IMR-90 (cell line): ENCODE measurements around the gene ANXA1. TPM values are rescaled to one million over a fixed set of nuclear protein-coding genes. Genes with fewer than 3 reads are reported as not detected.

ENCODE experiments used
- ATAC-seq: fragments of 200-7000 bp; cut with Tn5 transposase; 2 replicates; pipeline ENCODE4 v1.9.1; 2020; ENCODE audit warnings: low read depth, mild to moderate bottlenecking, moderate library complexity
- BruUV-seq: library from RNA; stranded (reverse); fragments of 400-500 nt; replicated peaks from 2 replicates; lab custom pipeline; 2021; lab: Mats Ljungman, UMichigan
- CTCF ChIA-PET: fragments of 300-600 bp; formaldehyde crosslinking; extraction: SDS; loops from one replicate; lab custom pipeline; 2021; ENCODE audit warnings: antibody characterized with exemption; lab: Yijun Ruan, JAX
- POLR2A ChIA-PET: fragments of 300-600 bp; sonication (Branson Sonifier 250); formaldehyde crosslinking; loops from one replicate; lab custom pipeline; 2022; ENCODE audit warnings: antibody characterized with exemption; ENCODE audit not compliant: unreplicated experiment; lab: Charles Lee
- DNase-seq: peaks from one replicate; pipeline ENCODE4 v3.0.0; 2013
- H2AFZ ChIP-seq: replicated peaks from 2 replicates; pipeline ENCODE3; 2013; ENCODE audit warnings: low read length, mild to moderate bottlenecking; ENCODE audit not compliant: poor library complexity
- H2AK5ac ChIP-seq: 2 replicates; pipeline ENCODE4 v1.6.1; 2013; ENCODE audit warnings: low read depth, low read length, inconsistent platforms
- H2AK9ac ChIP-seq: replicated peaks from 2 replicates; pipeline ENCODE3; 2013; ENCODE audit warnings: mild to moderate bottlenecking, low read depth, low read length, moderate library complexity; ENCODE audit not compliant: poor library complexity
- H2BK120ac ChIP-seq: 2 replicates; pipeline ENCODE4 v1.6.1; 2013; ENCODE audit warnings: low read depth, low read length, inconsistent platforms
- H2BK15ac ChIP-seq: 3 replicates; pipeline ENCODE4 v1.6.1; 2013; ENCODE audit warnings: low read depth, low read length, inconsistent platforms
- H2BK20ac ChIP-seq: 2 replicates; pipeline ENCODE4 v1.6.1; 2013; ENCODE audit warnings: low read depth, mild to moderate bottlenecking, inconsistent platforms, low read length, moderate library complexity
- H2BK5ac ChIP-seq: 2 replicates; pipeline ENCODE4 v1.6.1; 2013; ENCODE audit warnings: mild to moderate bottlenecking, low read depth, low read length, inconsistent platforms; ENCODE audit not compliant: poor library complexity, severe bottlenecking
- H3K14ac ChIP-seq: replicated peaks from 2 replicates; pipeline ENCODE4 v1.6.1; 2013; ENCODE audit warnings: low read depth, low read length, inconsistent platforms
- H3K18ac ChIP-seq: 2 replicates; pipeline ENCODE4 v1.6.1; 2013; ENCODE audit warnings: low read depth, low read length, control low read depth
- H3K23ac ChIP-seq: 2 replicates; pipeline ENCODE4 v1.6.1; 2013; ENCODE audit warnings: low read depth, low read length, inconsistent platforms
- H3K27ac ChIP-seq: 2 replicates; pipeline ENCODE4 v1.5.1; 2013; ENCODE audit warnings: mild to moderate bottlenecking, control low read depth, low read length; ENCODE audit not compliant: insufficient read depth
- H3K27me3 ChIP-seq: 2 replicates; pipeline ENCODE4 v1.6.1; 2013; ENCODE audit warnings: low read length; ENCODE audit not compliant: control insufficient read depth, insufficient read depth
- H3K36me3 ChIP-seq: 2 replicates; pipeline ENCODE4 v1.6.1; 2013; ENCODE audit warnings: low read length, mixed read lengths; ENCODE audit not compliant: control insufficient read depth, insufficient read depth
- H3K4ac ChIP-seq: 2 replicates; pipeline ENCODE4 v1.6.1; 2013; ENCODE audit warnings: low read depth, low read length, inconsistent platforms
- H3K4me1 ChIP-seq: 2 replicates; pipeline ENCODE4 v1.6.1; 2013; ENCODE audit warnings: low read length, mixed read lengths; ENCODE audit not compliant: control insufficient read depth, insufficient read depth
- H3K4me2 ChIP-seq: 2 replicates; pipeline ENCODE4 v1.6.1; 2013; ENCODE audit warnings: low read depth, mild to moderate bottlenecking, control low read depth, low read length, moderate library complexity
- H3K4me3 ChIP-seq: 2 replicates; pipeline ENCODE4 v1.5.1; 2013; ENCODE audit warnings: low read depth, mild to moderate bottlenecking, control low read depth, low read length, moderate library complexity; ENCODE audit not compliant: insufficient read depth
- H3K56ac ChIP-seq: 2 replicates; pipeline ENCODE4 v1.6.1; 2013; ENCODE audit warnings: low read length, inconsistent platforms; ENCODE audit not compliant: insufficient read depth; ENCODE audit errors: extremely low read depth
- H3K79me1 ChIP-seq, 2 experiments: 2 replicates each; pipeline ENCODE4 v1.6.1; 2013; ENCODE audit warnings: low read length in 2 of 2, inconsistent platforms in 1 of 2, low read depth in 1 of 2
- H3K9ac ChIP-seq: 2 replicates; pipeline ENCODE4 v1.6.1; 2013; ENCODE audit warnings: low read depth, low read length, control low read depth
- H3K9me1 ChIP-seq: 2 replicates; pipeline ENCODE4 v1.6.1; 2013; ENCODE audit warnings: low read length, inconsistent platforms; ENCODE audit not compliant: insufficient read depth
- H3K9me3 ChIP-seq: 2 replicates; pipeline ENCODE4 v1.6.1; 2013; ENCODE audit warnings: low read length; ENCODE audit not compliant: control insufficient read depth, insufficient read depth
- H4K20me1 ChIP-seq: 2 replicates; pipeline ENCODE4 v1.6.1; 2013; ENCODE audit warnings: low read length, inconsistent platforms; ENCODE audit not compliant: insufficient read depth
- H4K5ac ChIP-seq: 2 replicates; pipeline ENCODE4 v1.6.1; 2013; ENCODE audit warnings: mild to moderate bottlenecking, low read depth, low read length, control low read depth
- H4K8ac ChIP-seq, 2 experiments: 2 replicates each; pipeline ENCODE4 v1.6.1; 2013; ENCODE audit warnings: low read depth in 2 of 2, low read length in 2 of 2, control low read depth in 1 of 2, inconsistent platforms in 1 of 2
- H4K91ac ChIP-seq: 2 replicates; pipeline ENCODE4 v1.6.1; 2013; ENCODE audit warnings: low read depth, low read length, inconsistent platforms; ENCODE audit not compliant: insufficient read depth
- CEBPB ChIP-seq: IDR thresholded peaks from 2 replicates; pipeline ENCODE4 v1.6.1; 2012; ENCODE audit warnings: low read depth, low read length, improper control_type of control experiment
- MXI1 ChIP-seq: IDR thresholded peaks from 2 replicates; pipeline ENCODE4 v1.6.1; 2012; ENCODE audit warnings: low read depth, mild to moderate bottlenecking, low read length, moderate library complexity, borderline replicate concordance
- RAD21 ChIP-seq: IDR thresholded peaks from 2 replicates; pipeline ENCODE4 v1.6.1; 2012; ENCODE audit warnings: low read length, improper control_type of control experiment
- RCOR1 ChIP-seq: IDR thresholded peaks from 2 replicates; pipeline ENCODE4 v1.6.1; 2012; ENCODE audit warnings: mild to moderate bottlenecking, low read length, improper control_type of control experiment; ENCODE audit not compliant: insufficient replicate concordance
- WGBS, 2 experiments: methylation state at CpG; one replicate each; pipeline versions ENCODE4 v1.1.5 to v1.1.7; 2013; ENCODE audit warnings: missing lambda C conversion rate in 2 of 2; ENCODE audit not compliant: insufficient read length in 1 of 2; ENCODE audit errors: extremely low coverage in 2 of 2; 5-methylcytosine and 5-hydroxymethylcytosine counted together
- dilution Hi-C: fragments of 300-500 bp; cut with HindIII; formaldehyde crosslinking; loops from one replicate; pipeline ENCODE4 v1.14.3; 2018; ENCODE audit warnings: low sequenced_read_pairs; ENCODE audit not compliant: unreplicated experiment
- in situ Hi-C: fragments of 300-500 bp; cut with MboI; formaldehyde crosslinking; loops from 3 replicates; pipeline ENCODE4 v1.14.3; 2019; ENCODE audit warnings: low sequenced_read_pairs, inconsistent platforms, mixed read lengths
- intact Hi-C: fragments of 100-400 bp; cut with micrococcal nuclease; formaldehyde crosslinking; loops from 2 replicates; pipeline ENCODE4 v1.10.0; 2022
- polyA plus RNA-seq, 3 experiments: library from polyadenylated mRNA; depleted of rRNA; stranded (reverse); fragments of >200 nt; gene quantifications; 2 replicates each; pipeline ENCODE4 v1.2.3, GENCODE V29; 2012; ENCODE audit warnings: low replicate concordance in 1 of 3
- total RNA-seq: library from RNA; depleted of rRNA; stranded (reverse); fragments of >200 nt; gene quantifications from 2 replicates; pipeline ENCODE4 v1.2.3, GENCODE V29; 2012
- TF ChIP-seq, protein P1 (sequence below): conservative IDR thresholded peaks from 2 replicates; pipeline ENCODE4 v1.5.1; 2012; ENCODE audit warnings: mild to moderate bottlenecking, low read depth, low read length, improper control_type of control experiment

Gene ANXA1
- total and polyA plus RNA-seq, 2 of the 4 experiments (the other 2 are of a cell fraction): 520 to 583 TPM

DNA sequence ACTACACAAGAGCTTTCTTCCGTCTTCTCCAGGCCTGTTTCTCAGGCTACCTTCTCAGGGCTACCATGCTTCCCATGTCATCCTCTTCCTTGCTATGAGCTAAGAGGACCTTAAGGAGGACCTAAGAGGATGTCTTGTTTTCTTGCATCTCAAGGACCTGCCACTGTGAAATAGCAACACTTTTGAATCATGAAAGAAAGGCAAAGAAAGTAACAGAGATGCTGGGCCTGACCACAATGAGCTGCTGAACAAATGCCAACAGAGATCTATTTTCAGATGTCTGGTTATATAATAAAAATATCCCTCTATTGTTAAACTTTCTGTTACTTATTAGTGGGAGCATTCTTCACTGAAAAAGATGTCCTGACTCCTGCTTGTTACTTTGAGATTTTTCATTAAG lies 36.7 kb upstream of the ANXA1 start:
- no peak overlapping the region for H3K23ac ChIP-seq
- H3K56ac ChIP-seq: no peak overlapping the region
- no peak overlapping the region for H2BK5ac ChIP-seq
- no peaks in the 10 kb centered on the region for H3K9me3 ChIP-seq
- no peaks in the 10 kb centered on the region for H3K27me3 ChIP-seq
- H2BK20ac ChIP-seq: no peak overlapping the region
- no peak overlapping the region for H2AK9ac ChIP-seq
- no peak overlapping the region for H4K91ac ChIP-seq
- no peak overlapping the region for H3K4me3 ChIP-seq
- H3K4ac ChIP-seq: no peak overlapping the region
- H4K8ac ChIP-seq: no peak overlapping the region
- H3K18ac ChIP-seq: no peak overlapping the region
- no peak overlapping the region for H2BK120ac ChIP-seq
- no peak overlapping the region for H4K5ac ChIP-seq
- no peaks in the 10 kb centered on the region for H3K79me1 ChIP-seq
- no peak for DNase-seq
- dilution Hi-C loops (no loop called here), intact Hi-C loops (no loop called here), in situ Hi-C loops (no loop called here)
- no peaks in the 10 kb centered on the region for H4K20me1 ChIP-seq
- H3K9me1 ChIP-seq: no peaks in the 10 kb centered on the region
- H3K4me2 ChIP-seq: no peak overlapping the region
- H3K27ac ChIP-seq: no peak overlapping the region
- CTCF ChIA-PET: no interaction called here
- no peak overlapping the region for H2AFZ ChIP-seq
- POLR2A ChIA-PET: no interaction called here
- BruUV-seq: no TSS peak
- no peak for ATAC-seq
- peaks cover 2% of the 10 kb centered on the region; the same call in 1 of the 2 replicates for H3K4me1 ChIP-seq
- no peak overlapping the region for H3K14ac ChIP-seq
- TF ChIP-seq CEBPB (no peak), RCOR1 (no peak), RAD21 (no peak), MXI1 (no peak)
- TF ChIP-seq, protein P1, sequence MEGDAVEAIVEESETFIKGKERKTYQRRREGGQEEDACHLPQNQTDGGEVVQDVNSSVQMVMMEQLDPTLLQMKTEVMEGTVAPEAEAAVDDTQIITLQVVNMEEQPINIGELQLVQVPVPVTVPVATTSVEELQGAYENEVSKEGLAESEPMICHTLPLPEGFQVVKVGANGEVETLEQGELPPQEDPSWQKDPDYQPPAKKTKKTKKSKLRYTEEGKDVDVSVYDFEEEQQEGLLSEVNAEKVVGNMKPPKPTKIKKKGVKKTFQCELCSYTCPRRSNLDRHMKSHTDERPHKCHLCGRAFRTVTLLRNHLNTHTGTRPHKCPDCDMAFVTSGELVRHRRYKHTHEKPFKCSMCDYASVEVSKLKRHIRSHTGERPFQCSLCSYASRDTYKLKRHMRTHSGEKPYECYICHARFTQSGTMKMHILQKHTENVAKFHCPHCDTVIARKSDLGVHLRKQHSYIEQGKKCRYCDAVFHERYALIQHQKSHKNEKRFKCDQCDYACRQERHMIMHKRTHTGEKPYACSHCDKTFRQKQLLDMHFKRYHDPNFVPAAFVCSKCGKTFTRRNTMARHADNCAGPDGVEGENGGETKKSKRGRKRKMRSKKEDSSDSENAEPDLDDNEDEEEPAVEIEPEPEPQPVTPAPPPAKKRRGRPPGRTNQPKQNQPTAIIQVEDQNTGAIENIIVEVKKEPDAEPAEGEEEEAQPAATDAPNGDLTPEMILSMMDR: no peak
- no CpG with 5 or more reads among the region's 1 CpG for WGBS, 2 experiments
- H3K9ac ChIP-seq: no peak overlapping the region
- H3K36me3 ChIP-seq: no peaks in the 10 kb centered on the region
- no peak overlapping the region for H2AK5ac ChIP-seq
- H2BK15ac ChIP-seq: no peak overlapping the region
